ENCODE measurements around the gene FIGN. TPM values are rescaled to one million over a fixed set of nuclear protein-coding genes. Genes with fewer than 3 reads are reported as not detected.

FIGN gene
- total and polyA plus RNA-seq, 4 donors = 1.1 to 7.8 (median 5.1) TPM

DNA sequence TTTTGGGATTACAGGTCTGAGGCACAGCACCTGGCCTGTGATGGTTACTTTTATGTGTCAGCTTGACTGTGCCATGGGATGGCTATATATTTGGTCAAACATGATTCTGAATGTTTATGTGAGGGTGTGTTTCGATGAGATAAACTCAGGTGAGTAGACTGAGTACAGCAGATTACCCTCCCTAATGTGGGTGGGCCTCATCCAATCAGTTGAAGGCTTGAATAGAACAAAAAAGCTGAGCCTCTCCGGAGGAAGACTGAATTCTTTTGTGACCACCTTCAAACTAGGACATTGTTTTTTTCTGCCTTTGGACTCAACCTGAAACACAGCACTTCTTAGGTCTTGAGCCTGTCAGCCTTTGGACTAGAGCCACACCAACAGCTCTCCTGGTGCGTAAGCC, 49.4 kb upstream of the FIGN start (continued):
- no peak for TF ChIP-seq REST (IDR thresholded peaks at IDR 0.05)
- no peak for TF ChIP-seq SP1 (IDR thresholded peaks at IDR 0.05)

- Histone ChIP-seq H3K27me3 (ENCODE audit: control insufficient read depth in 4 of 4, insufficient read depth in 4 of 4, low read length in 3 of 4) (no peaks in the 10 kb centered on the region), H3K36me3 (ENCODE audit: control insufficient read depth in 4 of 4, insufficient read depth in 3 of 4, low read depth in 1 of 4, low read length in 3 of 4) (no peaks in the 10 kb centered on the region), H3K27ac (ENCODE audit: low read depth in 1 of 2, low read length in 2 of 2) (no peak overlapping the region), H3K4me3 (ENCODE audit: low read depth in 1 of 3, low read length in 3 of 3) (no peak overlapping the region), H3K4me1 (ENCODE audit: control insufficient read depth in 4 of 4, insufficient read depth in 4 of 4, low read length in 3 of 4) (peaks cover 0 to 8% (median 4%) of the 10 kb centered on the region in 4 donors), H3K9me3 (ENCODE audit: control insufficient read depth in 4 of 4, low read length in 3 of 4) (no peaks in the 10 kb centered on the region), H3K9ac (ENCODE audit: low read depth in 1 of 2, low read length in 2 of 2) (no peak overlapping the region)
- 36% methylated on average over 6 of the region's 6 CpGs for WGBS
- DNase-seq (ENCODE audit: low spot score) = no peak
- TF ChIP-seq, protein P1, sequence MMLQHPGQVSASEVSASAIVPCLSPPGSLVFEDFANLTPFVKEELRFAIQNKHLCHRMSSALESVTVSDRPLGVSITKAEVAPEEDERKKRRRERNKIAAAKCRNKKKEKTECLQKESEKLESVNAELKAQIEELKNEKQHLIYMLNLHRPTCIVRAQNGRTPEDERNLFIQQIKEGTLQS (IDR thresholded peaks at IDR 0.05) = no peak
- TF ChIP-seq, protein P2, sequence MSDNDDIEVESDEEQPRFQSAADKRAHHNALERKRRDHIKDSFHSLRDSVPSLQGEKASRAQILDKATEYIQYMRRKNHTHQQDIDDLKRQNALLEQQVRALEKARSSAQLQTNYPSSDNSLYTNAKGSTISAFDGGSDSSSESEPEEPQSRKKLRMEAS (IDR thresholded peaks at IDR 0.05) = no peak
- TF ChIP-seq EGR1 (IDR thresholded peaks at IDR 0.05; ENCODE audit: low read depth in 2 of 2) = no peak
- TF ChIP-seq RXRA (IDR thresholded peaks at IDR 0.05) = peak; percentile 42
- TF ChIP-seq GABPA (IDR thresholded peaks at IDR 0.05 in 1 of 2, conservative IDR thresholded peaks at IDR 0.05 in 1 of 2) = no peak
- no peak for TF ChIP-seq ZBTB33 (IDR thresholded peaks at IDR 0.05)
- TF ChIP-seq SP1 (IDR thresholded peaks at IDR 0.05) = peak; percentile 14
- TF ChIP-seq HNF4G (IDR thresholded peaks at IDR 0.05) = no peak
- no peak for TF ChIP-seq FOXA2 (IDR thresholded peaks at IDR 0.05)
- TF ChIP-seq FOXA1 (IDR thresholded peaks at IDR 0.05) = no peak
- no peak for TF ChIP-seq JUND (IDR thresholded peaks at IDR 0.05)
- no peak for TF ChIP-seq TAF1 (conservative IDR thresholded peaks at IDR 0.05)
- TF ChIP-seq REST (IDR thresholded peaks at IDR 0.05) = no peak
- TF ChIP-seq HNF4A (conservative IDR thresholded peaks at IDR 0.05) = peak; percentile 27 to 40
- TF ChIP-seq YY1 (IDR thresholded peaks at IDR 0.05) = no peak
- peak; percentile 58 for TF ChIP-seq NR2F2 (IDR thresholded peaks at IDR 0.05)
- no peak for TF ChIP-seq CTCF (IDR thresholded peaks at IDR 0.05; ENCODE audit: low read depth, low read length, missing input control)
- peak; percentile 23 to 44 for TF ChIP-seq RAD21 (IDR thresholded peaks at IDR 0.05)
Measured at GRCh38 chr2:163779970-163780597, 44.3 kb upstream of the FIGN start.

Data from liver (tissue), 9 donors.